GM12892 (cell line): Measurements from ENCODE around the gene PGF.

ENCODE experiments used
- POLR2A ChIP-seq: IDR thresholded peaks from 2 replicates; pipeline ENCODE4 v1.6.1; 2011; ENCODE audit warnings: low read depth, low read length, control low read depth
- POLR2AphosphoS5 ChIP-seq: IDR thresholded peaks from 2 replicates; pipeline ENCODE4 v1.6.1; 2011; ENCODE audit warnings: low read depth, low read length, control low read depth
- TAF1 ChIP-seq: IDR thresholded peaks from 2 replicates; pipeline ENCODE4 v1.6.1; 2011; ENCODE audit warnings: low read depth, mild to moderate bottlenecking, control low read depth, low read length, borderline replicate concordance

- TF ChIP-seq POLR2AphosphoS5 (no peak), POLR2A (no peak), TAF1 (no peak)
These were observed 41.9 kb downstream of the PGF start for GRCh38 chr14:74913393-74913910.
